GM23248 (cell line): Measurements from ENCODE around the gene UPK3B. TPM values are rescaled to one million over a fixed set of nuclear protein-coding genes. Genes with fewer than 3 reads are reported as not detected.
A peak's percentile ranks its signal among the peaks of the same experiment; 100 is the strongest.
"Not testable (repeated sequence)": the region's sequence is repeated elsewhere in the genome, so short reads cannot be mapped to it uniquely, and the experiment has no call there.

Source experiments
- DNase-seq: peaks from one replicate; pipeline ENCODE4 v3.0.0-alpha.2; 2015
- H2AFZ ChIP-seq: fragments of 200-600 bp; sonication (generic); 2 replicates; pipeline ENCODE4 v1.6.1; 2016; ENCODE audit warnings: antibody characterized with exemption
- H3F3A ChIP-seq: fragments of 200-600 bp; sonication (generic); 2 replicates; pipeline ENCODE4 v1.6.1; 2016; ENCODE audit warnings: mild to moderate bottlenecking, antibody characterized with exemption, mixed run types; ENCODE audit not compliant: insufficient read depth
- H3K27ac ChIP-seq: fragments of 200-600 bp; sonication (generic); 2 replicates; pipeline ENCODE4 v1.5.1; 2016; ENCODE audit warnings: mild to moderate bottlenecking
- H3K27me3 ChIP-seq: fragments of 200-600 bp; sonication (generic); replicated peaks from 2 replicates; pipeline ENCODE4 v1.6.1; 2016; ENCODE audit warnings: mild to moderate bottlenecking; ENCODE audit not compliant: insufficient read depth
- H3K36me3 ChIP-seq: fragments of 200-600 bp; sonication (generic); 2 replicates; pipeline ENCODE4 v1.6.1; 2016; ENCODE audit warnings: low read depth, mild to moderate bottlenecking
- H3K4me1 ChIP-seq: fragments of 200-600 bp; sonication (generic); 2 replicates; pipeline ENCODE4 v1.6.1; 2016; ENCODE audit warnings: mild to moderate bottlenecking; ENCODE audit not compliant: insufficient read depth
- H3K4me2 ChIP-seq: fragments of 200-600 bp; sonication (generic); one replicate; pipeline ENCODE4 v1.6.1; 2016; ENCODE audit warnings: mild to moderate bottlenecking; ENCODE audit not compliant: unreplicated experiment
- H3K4me3 ChIP-seq: fragments of 200-600 bp; sonication (generic); 2 replicates; pipeline ENCODE4 v1.5.1; 2016; ENCODE audit warnings: mild to moderate bottlenecking
- H3K79me2 ChIP-seq: fragments of 200-600 bp; sonication (generic); 2 replicates; pipeline ENCODE4 v1.6.1; 2016; ENCODE audit warnings: mild to moderate bottlenecking; ENCODE audit not compliant: insufficient read depth
- H3K9ac ChIP-seq: fragments of 200-600 bp; sonication (generic); 2 replicates; pipeline ENCODE4 v1.6.1; 2016; ENCODE audit warnings: mild to moderate bottlenecking
- H3K9me2 ChIP-seq: fragments of 200-600 bp; sonication (generic); 2 replicates; pipeline ENCODE4 v1.6.1; 2016; ENCODE audit warnings: mixed run types, mild to moderate bottlenecking, moderate library complexity; ENCODE audit not compliant: insufficient read depth
- H3K9me3 ChIP-seq: fragments of 200-600 bp; sonication (generic); one replicate; pipeline ENCODE4 v1.6.1; 2017; ENCODE audit warnings: low read depth
- H4K20me1 ChIP-seq: fragments of 200-600 bp; sonication (generic); 2 replicates; pipeline ENCODE4 v1.6.0; 2016; ENCODE audit not compliant: insufficient read depth
- EZH2 ChIP-seq: fragments of 200-600 bp; sonication (generic); IDR thresholded peaks from 2 replicates; pipeline ENCODE4 v1.6.1; 2018; ENCODE audit warnings: antibody characterized with exemption, mild to moderate bottlenecking; ENCODE audit not compliant: insufficient read depth, poor library complexity, severe bottlenecking
- EZH2phosphoT487 ChIP-seq: fragments of 200-600 bp; sonication (generic); IDR thresholded peaks from 2 replicates; pipeline ENCODE4 v1.6.1; 2018; ENCODE audit warnings: antibody characterized with exemption, moderate library complexity, mild to moderate bottlenecking, low read depth; ENCODE audit not compliant: insufficient read depth
- WGBS, 2 experiments: methylation state at CpG; one replicate each; pipeline ENCODE4 v1.1.6; 2015 to 2017; ENCODE audit warnings: low lambda C conversion rate in 2 of 2, low coverage in 1 of 2; ENCODE audit errors: missing lambda C conversion rate in 2 of 2; 5-methylcytosine and 5-hydroxymethylcytosine counted together
- in situ Hi-C: fragments of 300-500 bp; cut with MboI; formaldehyde crosslinking; loops from 2 replicates; pipeline ENCODE4 v1.15.0; 2020
- polyA plus RNA-seq: library from polyadenylated mRNA; unstranded; fragments of >200 nt; fragmentation: Nextera tagmentation; extraction: Ambion mirVana; gene quantifications from 2 replicates; pipeline ENCODE4 v1.2.1, GENCODE V29; 2016
- total RNA-seq: library from RNA; depleted of rRNA; stranded (reverse); fragments of >200 nt; shearing (Covaris generic); gene quantifications from 2 replicates; pipeline ENCODE4 v1.2.3, GENCODE V29; 2014

Gene UPK3B
- total and polyA plus RNA-seq, 2 experiments from 2014 or later: 0.11 TPM; not detected in 1

GRCh38 chr7:76507723-76508406, 2.5 kb upstream of the UPK3B start:
- DNase-seq: peak; percentile 22
- H3K4me2 ChIP-seq: no peak overlapping the region
- H3K36me3 ChIP-seq: no peaks in the 10 kb centered on the region
- H3K9ac ChIP-seq: no peak overlapping the region
- no peak overlapping the region for H2AFZ ChIP-seq
- no peaks in the 10 kb centered on the region for H3K79me2 ChIP-seq
- no peak overlapping the region for H3K27ac ChIP-seq
- WGBS, 2 experiments: 79 to 84% methylated on average over 11 of the region's 11 CpGs
- H3K4me1 ChIP-seq: no peaks in the 10 kb centered on the region
- no peaks in the 10 kb centered on the region for H3K9me2 ChIP-seq
- H3K4me3 ChIP-seq: no peak overlapping the region
- no peaks in the 10 kb centered on the region for H3K27me3 ChIP-seq
- no peaks in the 10 kb centered on the region for H3K9me3 ChIP-seq
- TF ChIP-seq EZH2phosphoT487 (no peak), EZH2 (no peak)
- H4K20me1 ChIP-seq: no peaks in the 10 kb centered on the region
- in situ Hi-C loops: no loop called here
- H3F3A ChIP-seq: no peaks in the 10 kb centered on the region

GRCh38 chr7:76511200-76511910, 1.0 kb downstream of the UPK3B start:
- H3K9me2 ChIP-seq, H3K27ac ChIP-seq, H2AFZ ChIP-seq, H3K36me3 ChIP-seq, H3K79me2 ChIP-seq, in situ Hi-C loops, H3K4me3 ChIP-seq, H3K4me2 ChIP-seq, H3K9ac ChIP-seq, H3F3A ChIP-seq, H4K20me1 ChIP-seq, H3K27me3 ChIP-seq, H3K9me3 ChIP-seq, DNase-seq, H3K4me1 ChIP-seq: not testable (repeated sequence)
- WGBS, 2 experiments: 54 to 62% methylated on average over 7 to 16 of the region's 24 CpGs

GRCh38 chr7:76511911-76512885, 1.8 kb downstream of the UPK3B start:
- H3K4me1 ChIP-seq, H3K36me3 ChIP-seq, H2AFZ ChIP-seq, H3K4me2 ChIP-seq, H3K9ac ChIP-seq, H3K27me3 ChIP-seq, DNase-seq, H3K9me3 ChIP-seq, H3K79me2 ChIP-seq, in situ Hi-C loops, H3F3A ChIP-seq, H3K4me3 ChIP-seq, H3K27ac ChIP-seq, H4K20me1 ChIP-seq, H3K9me2 ChIP-seq: not testable (repeated sequence)
- 20 to 81% methylated on average over 1 to 7 of the region's 31 CpGs for WGBS, 2 experiments

GRCh38 chr7:76512941-76513816, 2.8 kb downstream of the UPK3B start:
- Histone ChIP-seq H3K4me2 (no peak overlapping the region), H3K36me3 (no peaks in the 10 kb centered on the region), H3K9me2 (no peaks in the 10 kb centered on the region), H3K27ac (no peak overlapping the region), H3K9me3 (no peaks in the 10 kb centered on the region), H3K9ac (no peak overlapping the region), H2AFZ (no peak overlapping the region), H3K79me2 (no peaks in the 10 kb centered on the region), H3F3A (no peaks in the 10 kb centered on the region), H3K27me3 (no peaks in the 10 kb centered on the region), H3K4me3 (no peak overlapping the region), H3K4me1 (no peaks in the 10 kb centered on the region), H4K20me1 (no peaks in the 10 kb centered on the region)
- in situ Hi-C loops: no loop called here
- TF ChIP-seq EZH2: no peak
- no peak for TF ChIP-seq EZH2phosphoT487
- WGBS, 2 experiments: 43 to 45% methylated on average over 15 to 21 of the region's 21 CpGs
- DNase-seq: peak; percentile 34
